GM03348 (cell line): ENCODE results near the gene ACTRT2.

Experiments
- DNase-seq: peaks from one replicate; pipeline ENCODE4 v3.0.0; 2012; ENCODE audit warnings: low spot score

ACTRT2 gene

GRCh38 chr1:3033040-3033789 is 11.9 kb downstream of the ACTRT2 start:
- no peak for DNase-seq

GRCh38 chr1:3033790-3034090 is 12.5 kb downstream of the ACTRT2 start:
- no peak for DNase-seq

GRCh38 chr1:3034162-3034561 is 12.9 kb downstream of the ACTRT2 start:
- no peak for DNase-seq

GRCh38 chr1:3034728-3035562 is 13.7 kb downstream of the ACTRT2 start:
- DNase-seq: no peak

DNA sequence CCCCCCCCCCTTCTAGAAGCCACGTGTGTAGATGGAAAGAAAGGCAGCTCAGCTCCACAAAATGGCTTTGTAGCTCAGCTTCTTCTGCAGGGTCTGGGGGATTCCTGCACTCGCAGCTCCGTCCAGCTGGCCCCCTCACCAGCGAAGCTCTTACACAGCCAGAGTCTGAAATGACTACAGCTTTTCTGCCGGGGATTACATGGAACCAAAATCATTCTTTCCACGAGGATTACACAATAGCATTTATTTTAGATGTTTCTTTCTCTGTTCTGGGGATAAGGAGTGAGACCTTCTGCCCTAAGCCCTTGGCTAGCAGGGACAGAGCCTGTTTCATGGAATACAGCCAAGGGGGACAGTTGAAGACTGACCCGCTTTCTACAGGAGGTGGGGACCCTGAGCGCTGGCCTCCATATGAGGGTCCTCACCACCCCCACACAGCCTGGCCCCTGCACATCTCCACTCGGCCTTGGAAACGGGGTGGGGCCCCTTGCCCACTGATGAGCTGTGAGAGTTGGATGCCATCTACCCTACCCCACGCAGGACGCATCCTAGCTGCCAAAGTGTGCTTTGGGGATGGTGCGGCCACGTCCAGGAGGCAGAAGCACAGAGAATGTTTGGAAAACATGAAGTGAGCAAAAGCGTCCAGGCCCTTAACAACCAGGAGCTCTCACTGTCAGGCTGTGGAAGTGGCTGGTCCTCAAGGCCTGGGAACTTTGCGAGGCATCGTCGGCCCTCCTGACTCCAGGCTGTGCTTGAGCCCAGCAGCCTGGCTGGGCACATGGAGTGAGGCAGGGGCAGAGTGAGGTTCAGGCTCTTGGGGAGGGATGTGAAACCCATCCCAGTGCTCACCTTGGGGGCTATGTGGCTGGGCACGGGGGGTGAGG is 14.5 kb downstream of the ACTRT2 start:
- DNase-seq: no peak

DNA sequence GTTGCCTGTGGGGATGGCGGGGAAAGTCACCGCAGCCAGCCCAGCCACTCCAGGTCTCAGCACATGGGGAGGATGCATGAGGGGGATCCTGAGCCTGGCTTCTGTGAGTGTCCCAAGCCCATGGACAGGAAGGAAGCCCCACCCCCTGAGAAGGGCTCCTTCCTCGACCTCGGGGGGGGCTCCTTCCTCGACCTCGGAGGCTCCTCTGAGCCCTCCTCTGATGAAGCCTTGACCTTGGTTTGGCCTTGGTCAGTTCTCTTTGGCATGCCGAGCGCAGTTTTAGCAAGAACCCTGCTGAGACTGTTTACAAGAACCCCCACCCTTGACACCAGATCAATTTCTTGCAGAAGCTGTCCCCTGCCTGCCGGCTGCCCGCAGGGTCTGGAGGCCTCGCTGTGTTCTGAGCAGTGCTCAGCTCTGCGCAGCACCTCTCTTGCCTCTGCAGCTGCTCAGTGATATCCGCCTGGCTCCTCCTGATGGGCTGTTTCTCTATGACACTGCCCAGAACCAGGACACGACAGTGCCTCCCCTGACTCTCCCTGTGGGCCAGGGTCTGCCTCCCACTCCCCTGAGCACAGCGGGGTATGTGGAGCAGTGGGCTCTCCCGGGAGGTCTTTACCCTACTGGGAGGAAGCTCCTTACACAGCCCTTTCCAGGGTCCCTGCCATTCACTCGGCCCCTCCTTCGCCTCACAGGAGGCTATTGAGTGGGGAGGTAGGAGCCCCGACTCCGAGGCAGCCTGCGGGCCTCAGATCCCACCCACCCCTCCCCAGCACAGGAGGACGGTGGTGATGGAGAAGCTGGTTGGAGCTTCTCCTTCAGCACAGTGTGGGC is 15.4 kb downstream of the ACTRT2 start:
- no peak for DNase-seq

GRCh38 chr1:3037281-3038040 is 16.2 kb downstream of the ACTRT2 start:
- no peak for DNase-seq

- DNase-seq: no peak
Measured at GRCh38 chr1:3038113-3038551, 16.9 kb downstream of the ACTRT2 start.

DNA sequence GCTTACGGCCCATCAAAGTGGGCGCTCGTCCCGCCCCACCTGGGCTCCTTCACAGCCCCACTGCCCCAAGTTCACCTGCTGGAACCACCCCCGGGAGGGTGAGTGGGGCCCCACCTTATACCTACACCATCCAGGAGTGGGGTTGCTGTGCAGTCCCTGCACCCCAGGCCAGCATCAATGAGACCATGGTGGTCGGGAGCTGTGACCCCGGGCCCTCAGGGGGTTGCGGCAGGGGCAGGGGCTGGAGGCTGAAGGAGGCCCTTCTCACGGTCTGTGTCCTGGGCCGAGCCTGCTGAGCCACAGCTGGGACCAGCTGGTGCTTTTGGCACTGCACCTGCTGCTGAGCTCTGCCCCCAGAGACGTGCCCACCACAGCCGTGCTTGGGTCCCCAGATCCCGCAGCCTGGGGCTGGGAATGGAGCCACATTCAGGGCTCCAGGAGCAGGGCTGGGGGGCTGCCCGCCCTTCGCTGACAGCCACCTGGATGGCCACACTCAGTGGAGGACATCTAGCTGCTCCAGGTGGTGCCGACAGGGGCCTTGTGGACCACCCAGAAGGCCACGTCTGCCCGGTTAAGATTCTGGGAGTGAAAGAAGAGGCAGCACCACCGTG is 17.4 kb downstream of the ACTRT2 start:
- no peak for DNase-seq

- no peak for DNase-seq
Measured at GRCh38 chr1:3040004-3040403, 18.7 kb downstream of the ACTRT2 start.

- no peak for DNase-seq
Measured at GRCh38 chr1:3042481-3042880, 21.2 kb downstream of the ACTRT2 start.

DNA sequence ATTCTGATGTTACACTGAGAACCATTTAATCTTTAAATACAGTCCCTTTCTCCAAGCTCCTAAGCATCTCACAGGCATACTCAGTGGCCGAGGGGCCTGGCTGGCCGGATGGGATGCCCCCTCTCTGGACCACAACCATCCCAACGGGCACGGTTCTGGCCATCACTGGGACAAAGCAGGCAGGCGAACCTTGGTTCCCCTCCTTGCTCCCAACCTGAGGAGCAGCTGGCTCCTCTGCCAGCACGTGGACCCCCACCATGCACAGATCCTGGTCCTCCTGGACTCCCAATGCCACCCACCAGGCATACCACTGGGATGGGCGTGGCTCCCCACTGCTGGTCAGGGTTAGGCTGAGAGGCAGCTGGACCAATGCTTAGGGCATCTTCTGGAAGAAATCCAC is 27.9 kb downstream of the ACTRT2 start:
- no peak for DNase-seq

GRCh38 chr1:3049905-3050304 is 28.6 kb downstream of the ACTRT2 start:
- no peak for DNase-seq

- no peak for DNase-seq
Measured at GRCh38 chr1:3050603-3051002, 29.3 kb downstream of the ACTRT2 start.

DNA sequence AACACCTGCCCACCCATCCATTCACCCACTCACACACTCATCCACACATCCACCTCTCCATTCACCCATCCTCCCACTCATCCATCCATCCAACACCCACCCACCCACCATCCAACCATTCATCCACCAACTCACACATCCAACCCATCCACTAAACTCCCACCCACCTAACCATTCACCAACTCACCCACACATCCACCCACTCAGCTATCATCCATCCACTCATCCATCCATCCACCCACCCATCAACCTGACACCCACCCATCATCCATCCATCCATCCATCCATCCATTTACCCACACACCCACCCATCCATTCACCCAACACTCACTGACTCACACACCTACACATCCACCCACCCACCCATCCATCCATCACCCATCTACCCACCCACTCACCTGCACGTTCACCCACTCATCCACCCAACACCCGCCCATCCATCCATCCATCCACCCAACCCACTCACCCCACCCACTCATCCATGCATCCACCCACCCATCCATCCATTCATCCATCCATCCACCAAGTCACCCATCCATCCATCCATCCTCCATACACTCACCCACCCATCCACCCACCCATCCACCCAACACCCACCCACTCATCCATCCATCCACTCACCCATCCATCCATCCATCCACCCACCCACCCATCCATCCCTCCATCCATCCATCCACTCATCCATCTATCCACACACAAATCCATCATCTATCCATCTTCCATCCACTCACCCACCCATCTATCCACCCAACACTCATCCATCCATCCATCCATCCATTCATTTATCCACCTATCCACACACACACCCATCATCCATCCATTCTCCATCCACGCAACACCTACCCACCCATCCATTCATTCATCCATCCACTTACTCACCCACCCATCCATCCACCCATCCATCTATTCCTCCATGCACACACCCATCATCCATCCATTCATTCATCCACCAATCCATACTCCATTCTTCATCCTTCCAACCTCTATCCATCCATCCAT is 30.3 kb downstream of the ACTRT2 start:
- no peak for DNase-seq

GRCh38 chr1:3052501-3052900 is 31.2 kb downstream of the ACTRT2 start:
- DNase-seq: no peak

DNA sequence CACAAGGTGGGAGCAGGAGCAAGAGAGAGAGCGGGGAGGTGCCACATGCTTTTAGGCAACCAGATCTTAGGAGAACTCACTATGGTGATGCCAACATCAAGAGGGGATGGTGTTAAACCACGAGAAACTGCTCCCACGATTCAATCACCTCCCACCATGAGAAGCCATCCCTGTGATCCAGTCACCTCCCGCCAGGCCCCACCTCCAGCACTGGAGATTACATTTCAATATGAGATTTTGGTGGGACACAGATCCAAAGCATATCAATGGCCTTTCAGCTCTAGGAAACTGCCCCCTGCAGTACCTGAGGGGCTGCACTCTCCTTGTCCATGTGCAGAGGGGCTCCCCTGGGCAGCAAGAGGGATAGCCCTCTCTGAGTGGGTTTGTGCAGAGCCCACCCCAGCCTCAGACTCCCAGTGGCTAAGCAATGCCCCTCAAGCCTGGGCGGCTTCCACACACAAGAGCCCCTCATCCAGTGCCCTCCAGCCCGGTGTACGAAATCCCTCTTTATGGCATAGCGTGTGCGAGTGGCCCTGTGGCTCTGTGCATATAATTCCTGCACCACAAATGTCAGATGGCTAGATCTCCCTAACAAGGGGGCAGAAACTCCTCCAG is 32.2 kb downstream of the ACTRT2 start:
- no peak for DNase-seq

- no peak for DNase-seq
Measured at GRCh38 chr1:3053986-3054385, 32.7 kb downstream of the ACTRT2 start.

DNA sequence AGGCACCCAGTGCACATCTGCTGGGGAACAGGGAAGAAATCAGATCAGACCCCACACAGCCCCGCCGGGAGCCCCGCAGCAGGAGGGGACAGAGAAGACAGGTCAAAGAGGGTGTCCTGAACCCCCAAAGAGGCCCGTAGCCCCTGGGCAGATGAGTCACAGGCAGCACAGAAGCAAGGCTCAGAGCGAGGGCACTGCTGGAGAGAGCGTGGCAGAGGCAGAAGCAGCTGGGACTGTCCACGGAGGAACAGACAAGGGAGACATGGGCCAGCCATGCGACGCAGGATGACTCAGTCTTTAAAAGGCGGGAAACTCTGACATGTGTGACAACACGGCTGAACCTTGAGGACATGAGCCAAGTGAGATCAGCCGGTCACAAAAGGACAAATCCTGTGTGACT is 33.2 kb downstream of the ACTRT2 start:
- no peak for DNase-seq
